NOMO-1 treated with dmso at 0.1 percent for 144 hours (cell line): ENCODE measurements around the gene MAGEC3.
"Not testable (repeated sequence)": the region's sequence is repeated elsewhere in the genome, so short reads cannot be mapped to it uniquely, and the experiment has no call there.

Source experiments
- DNase-seq: peaks from one replicate; lab custom pipeline; 2025; ENCODE audit not compliant: unreplicated experiment; lab: John Stamatoyannopoulos, UW

MAGEC3 gene, protein sequence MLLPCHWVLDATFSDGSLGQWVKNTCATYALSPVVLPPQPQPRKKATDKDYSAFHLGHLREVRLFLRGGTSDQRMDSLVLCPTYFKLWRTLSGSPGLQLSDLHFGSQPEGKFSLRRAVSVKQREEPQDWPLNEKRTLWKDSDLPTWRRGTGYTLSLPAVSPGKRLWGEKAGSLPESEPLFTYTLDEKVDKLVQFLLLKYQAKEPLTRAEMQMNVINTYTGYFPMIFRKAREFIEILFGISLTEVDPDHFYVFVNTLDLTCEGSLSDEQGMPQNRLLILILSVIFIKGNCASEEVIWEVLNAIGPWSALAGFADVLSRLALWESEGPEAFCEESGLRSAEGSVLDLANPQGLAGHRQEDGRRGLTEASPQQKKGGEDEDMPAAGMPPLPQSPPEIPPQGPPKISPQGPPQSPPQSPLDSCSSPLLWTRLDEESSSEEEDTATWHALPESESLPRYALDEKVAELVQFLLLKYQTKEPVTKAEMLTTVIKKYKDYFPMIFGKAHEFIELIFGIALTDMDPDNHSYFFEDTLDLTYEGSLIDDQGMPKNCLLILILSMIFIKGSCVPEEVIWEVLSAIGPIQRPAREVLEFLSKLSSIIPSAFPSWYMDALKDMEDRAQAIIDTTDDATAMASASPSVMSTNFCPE

DNA sequence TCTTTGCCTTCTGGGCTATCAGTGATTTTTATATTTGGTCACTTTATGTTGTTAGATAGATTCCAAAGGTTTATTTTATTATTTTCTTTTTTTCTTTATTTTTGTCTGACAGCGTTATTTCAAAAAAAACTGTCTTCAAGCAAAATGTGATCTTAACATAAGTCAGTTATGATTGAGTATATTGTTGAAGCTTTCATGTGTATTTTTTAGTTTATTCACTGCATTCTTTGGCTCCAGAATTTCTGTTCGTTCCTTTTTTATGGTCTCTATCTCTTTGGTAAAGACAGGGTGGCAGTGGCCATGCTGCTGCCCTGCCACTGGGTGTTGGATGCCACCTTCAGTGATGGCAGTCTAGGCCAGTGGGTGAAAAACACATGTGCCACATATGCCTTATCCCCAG, at the start of gene MAGEC3:
Gene MAGEC3, plus strand, starts transcription at position 301 of the 400 bp plus-strand sequence. Its CDS starts 0 bp downstream, at position 301.
- no peak for DNase-seq

DNA sequence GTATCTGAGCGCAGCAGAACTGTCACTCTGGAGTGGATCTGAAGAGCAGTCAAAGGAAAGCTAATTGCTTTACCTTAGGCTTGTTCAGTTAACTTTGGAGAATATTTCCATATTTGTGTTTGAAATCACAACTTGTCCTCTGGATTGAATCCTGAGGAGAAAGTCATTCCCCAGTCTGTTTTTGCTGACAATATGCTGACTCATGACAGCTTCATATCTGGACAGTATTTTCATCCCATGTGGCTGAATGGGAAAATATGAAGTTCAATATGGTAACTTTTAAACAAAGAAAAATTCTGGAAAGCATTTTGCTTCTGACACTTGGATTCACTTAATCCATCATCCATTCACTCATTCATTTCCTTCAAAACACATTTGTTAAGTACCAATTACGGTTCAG, 46.3 kb upstream of the MAGEC3 start:
- no peak for DNase-seq

DNA sequence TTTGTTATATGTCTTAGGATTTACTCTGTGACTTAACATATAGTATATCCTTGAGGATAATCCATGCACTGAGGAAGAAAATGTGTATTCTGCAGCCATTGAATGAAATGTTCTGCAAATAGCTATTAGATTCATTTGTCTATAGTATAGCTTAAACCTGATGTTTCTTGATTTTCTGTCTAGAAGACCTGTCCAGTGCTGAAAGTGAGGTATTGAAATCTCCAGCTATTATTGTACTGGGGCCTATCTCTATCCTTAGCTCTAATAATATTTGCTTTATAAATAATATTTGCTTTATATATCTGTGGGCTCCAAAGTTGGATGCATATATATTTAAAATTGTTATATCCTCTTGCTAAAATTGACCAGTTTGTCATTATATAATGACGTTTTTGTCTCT, 26.7 kb upstream of the MAGEC3 start:
- DNase-seq, result no peak

DNA sequence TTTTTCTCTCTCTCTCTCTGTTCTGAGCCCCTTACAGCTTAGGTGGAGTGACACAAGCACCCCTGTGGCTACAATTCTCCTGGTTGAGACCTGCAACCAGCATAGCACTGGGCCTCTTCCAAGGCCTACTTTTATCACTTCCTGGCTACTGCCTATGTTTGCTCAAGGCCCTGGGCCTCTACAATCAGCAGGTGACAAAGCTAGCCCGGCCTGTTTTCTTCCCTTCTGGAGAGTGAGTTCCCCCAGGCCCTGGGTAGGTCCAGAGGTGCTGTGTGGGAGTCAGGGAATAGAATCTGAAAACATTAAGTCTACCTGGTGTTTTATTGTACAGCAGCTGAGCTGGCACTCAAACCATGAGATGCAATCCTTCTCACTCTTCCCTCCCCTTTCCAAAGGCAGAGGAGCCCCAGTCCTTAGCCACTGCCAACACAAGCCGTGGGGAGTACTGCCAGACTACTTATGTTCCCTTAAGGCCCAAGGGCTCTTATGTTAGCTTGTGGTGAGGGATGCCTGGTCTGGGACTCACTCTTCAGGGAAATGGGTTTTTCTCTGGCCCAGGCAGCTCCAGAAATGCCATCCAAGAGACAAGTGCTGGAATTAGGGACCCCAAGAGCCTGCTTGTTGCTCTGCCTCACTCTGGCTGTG, 23.8 kb upstream of the MAGEC3 start:
- DNase-seq, result no peak

DNA sequence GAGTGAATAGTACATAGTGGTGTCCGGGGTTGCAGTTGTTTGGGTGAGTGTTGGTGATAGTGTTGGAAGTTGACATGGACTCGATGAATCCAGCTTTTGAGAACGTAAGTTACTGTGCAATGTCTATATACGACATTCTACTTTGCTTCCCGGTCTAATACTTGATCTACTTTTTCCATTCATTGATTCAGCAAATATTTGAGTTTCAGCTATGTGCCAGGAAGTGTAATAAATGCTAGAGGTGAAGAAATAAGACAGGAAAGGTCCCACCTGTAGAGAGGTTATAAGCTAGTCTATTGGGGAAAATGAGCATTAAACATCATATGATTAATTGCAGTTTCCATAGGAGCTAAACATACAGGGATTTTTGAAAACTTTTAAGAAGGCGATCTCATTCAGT, 22.2 kb upstream of the MAGEC3 start:
- no peak for DNase-seq

DNA sequence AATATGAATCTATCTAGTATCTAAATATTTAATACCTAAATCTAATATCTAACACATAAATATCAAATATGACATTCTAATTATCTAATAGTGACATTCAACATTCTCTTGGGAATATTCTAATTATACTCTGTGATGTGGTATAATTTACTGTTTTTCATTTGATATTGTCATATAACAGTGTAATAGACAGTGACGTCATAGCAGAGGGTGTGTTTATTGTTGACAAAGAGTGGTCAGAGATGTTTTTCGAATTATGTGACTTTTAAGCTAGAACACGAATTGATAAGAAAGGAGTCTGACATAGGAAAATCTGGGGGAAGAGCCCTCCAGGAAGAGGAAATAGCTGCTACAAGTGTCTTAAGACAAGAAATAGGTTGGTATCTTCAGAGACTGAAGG, 5.9 kb upstream of the MAGEC3 start:
- DNase-seq, result no peak

DNA sequence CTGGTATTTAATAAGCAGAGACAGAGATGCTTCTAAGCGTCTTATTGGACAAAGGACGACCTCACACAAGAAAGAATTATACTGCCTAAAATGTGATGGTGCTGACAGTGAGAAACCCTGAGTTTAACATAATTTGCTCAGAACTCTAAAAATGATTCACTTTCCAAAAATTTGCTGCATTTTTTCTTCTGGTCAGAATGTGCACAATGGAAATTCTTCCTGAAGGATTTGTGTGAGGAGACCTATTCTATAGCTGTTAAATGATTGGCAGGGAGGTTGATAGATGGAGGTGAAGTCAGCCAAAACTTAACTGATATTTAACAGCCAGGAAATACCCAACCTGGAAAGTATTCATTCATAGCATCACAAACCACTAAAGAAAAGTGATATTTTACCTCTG, 1.7 kb downstream of the MAGEC3 start:
- DNase-seq, result no peak

DNA sequence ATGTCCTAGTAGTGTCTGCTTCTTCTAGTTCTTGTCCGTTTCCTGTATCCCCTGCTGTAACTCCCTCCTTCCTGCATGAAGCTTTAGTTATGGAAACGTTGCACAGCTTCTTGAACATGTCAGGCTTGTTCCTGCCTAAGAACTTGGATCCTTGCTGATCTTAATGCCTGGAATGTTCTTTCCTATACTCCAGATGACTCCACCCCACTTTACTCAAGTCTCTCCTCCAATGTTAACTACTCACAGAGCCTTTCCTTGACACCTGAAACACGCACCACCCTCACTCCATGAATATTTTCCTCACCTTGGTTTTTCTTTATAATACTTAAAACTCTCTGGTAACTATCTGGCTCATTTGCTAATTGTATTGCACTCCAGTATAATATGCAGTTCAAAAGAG, 19.4 kb downstream of the MAGEC3 start:
- no peak for DNase-seq

DNA sequence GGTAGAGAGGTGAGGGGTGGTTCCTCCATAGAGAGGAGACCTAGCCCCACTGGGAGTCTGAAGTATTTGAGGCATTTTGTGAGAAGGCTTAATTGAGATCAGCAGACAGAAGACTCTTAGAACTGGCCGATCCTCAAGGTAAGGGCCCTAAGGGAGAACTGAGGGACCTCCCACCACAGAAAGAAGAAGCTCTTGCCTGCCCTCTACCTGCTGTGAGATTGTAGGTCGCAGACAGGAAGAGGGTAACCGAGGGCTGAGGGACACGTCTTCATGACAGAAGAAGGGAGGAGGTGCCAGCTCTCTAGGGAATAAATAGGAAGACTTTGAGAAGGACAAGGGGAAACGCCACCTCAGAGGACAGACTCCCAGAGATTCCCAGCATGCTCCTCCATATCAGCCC, 41.5 kb downstream of the MAGEC3 start:
- no peak for DNase-seq

DNA sequence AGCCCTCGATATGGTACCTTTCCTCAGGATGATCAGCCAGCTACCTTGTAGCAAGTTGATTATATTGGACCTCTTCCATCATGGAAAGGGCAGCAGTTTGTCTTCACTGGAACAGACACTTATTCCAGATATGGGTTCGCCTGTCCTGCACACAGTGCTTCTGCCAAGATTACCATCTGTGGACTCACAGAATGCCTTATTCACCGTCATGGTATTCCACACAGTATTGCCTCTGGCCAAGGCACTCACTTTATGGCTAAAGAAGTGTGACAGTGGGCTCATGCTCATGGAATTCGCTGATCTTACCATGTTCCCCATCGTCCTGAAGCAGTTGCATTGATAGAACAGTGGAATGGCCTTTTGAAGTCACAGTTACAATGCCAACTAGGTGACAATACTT, 50.7 kb downstream of the MAGEC3 start:
- not testable (repeated sequence) for DNase-seq

DNA sequence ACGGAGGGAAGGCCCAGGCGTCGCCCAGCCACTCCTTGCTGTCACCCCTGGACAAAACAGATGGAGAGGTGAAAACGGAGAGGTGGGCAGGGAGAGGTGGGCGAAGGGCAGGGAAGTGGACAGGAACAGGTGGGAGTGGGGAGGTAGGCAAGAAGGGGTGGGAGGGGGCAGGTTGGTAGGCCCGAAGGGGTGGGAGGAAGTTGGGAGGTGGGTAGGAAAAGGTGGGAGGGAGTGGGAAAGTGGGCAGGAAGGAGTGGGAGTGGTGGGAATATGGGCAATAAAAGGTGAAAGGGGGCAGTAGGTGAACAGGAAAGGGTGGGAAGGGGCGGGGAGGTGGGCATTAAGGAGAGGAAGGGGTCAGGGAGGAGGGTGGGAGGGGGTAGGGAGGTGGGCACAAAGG, 56.6 kb downstream of the MAGEC3 start:
- no peak for DNase-seq

DNA sequence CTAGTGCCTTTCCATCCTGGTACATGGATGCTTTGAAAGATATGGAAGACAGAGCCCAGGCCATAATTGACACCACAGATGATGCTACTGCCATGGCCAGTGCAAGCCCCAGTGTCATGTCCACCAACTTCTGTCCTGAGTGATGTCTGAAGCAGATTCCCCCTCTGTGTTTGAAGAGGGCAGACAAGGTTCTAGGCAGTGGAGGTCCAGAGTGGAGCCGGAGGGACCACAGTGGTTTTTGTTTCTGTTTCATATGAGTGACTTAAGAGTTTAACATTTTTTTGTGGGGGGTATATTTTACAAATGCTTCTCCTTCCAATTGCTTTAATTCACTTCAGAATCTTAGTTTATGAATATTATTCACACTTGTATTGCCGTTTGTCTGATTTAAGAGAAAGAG, 59.6 kb downstream of the MAGEC3 start:
- no peak for DNase-seq

DNA sequence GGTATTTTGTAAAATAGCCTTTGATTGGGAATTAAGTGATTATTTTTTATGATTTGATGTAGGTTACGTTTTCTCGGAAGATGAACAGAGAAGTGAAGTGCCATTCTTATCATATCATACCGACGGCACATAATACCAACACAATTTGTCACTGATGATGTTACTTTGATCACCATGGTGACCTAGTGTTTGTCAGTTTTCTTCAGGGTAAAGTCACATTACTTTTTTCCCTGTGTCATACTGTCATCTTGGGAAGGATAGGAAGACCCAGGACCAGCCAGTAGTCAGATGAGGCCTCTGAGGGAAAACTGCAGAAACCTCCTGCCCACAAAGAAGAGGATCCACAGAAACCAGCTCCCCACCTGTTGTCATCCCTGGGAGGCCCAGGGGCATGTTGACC, 64.2 kb downstream of the MAGEC3 start:
- no peak for DNase-seq

DNA sequence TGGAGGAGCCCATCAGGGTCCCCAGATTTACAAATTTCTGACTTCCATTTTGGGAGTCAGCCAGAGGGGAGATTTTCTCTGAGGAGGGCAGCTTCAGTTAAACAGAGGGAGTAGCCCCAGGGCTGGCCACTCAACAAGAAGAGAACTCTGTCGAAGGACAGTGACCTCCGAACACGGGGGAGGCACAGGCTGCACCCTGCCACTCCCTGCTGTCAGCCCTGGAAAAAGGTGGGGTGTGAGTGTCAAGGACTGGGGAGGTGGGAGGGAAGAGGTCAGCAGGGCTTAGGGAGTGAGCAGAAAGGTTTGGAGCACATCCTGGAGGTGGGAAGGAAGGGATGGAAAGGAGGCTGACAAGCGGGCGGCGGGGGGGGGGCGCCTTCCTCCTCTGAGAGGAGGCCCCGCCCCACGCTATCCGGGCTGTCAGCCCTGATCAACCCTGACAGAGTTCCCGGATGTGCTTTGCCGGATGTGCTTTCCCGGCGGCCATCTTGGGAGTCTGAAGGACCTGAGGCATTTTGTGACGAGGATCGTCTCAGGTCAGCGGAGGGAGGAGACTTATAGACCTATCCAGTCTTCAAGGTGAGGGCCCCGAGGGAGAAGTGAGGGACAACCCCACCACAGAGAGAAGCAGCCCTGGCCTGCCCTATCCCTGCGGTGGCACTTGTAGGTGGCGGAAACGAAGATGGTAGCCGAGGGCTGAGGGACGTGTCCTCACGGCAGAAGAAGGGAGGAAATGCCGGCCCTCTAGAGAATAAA, 65.5 kb downstream of the MAGEC3 start, which contains the start of gene MAGEC1:
Gene MAGEC1, plus strand, starts transcription at position 495 of the 756 bp plus-strand sequence. CDS start 1,179 bp downstream, outside the sequence.
- no peak for DNase-seq

DNA sequence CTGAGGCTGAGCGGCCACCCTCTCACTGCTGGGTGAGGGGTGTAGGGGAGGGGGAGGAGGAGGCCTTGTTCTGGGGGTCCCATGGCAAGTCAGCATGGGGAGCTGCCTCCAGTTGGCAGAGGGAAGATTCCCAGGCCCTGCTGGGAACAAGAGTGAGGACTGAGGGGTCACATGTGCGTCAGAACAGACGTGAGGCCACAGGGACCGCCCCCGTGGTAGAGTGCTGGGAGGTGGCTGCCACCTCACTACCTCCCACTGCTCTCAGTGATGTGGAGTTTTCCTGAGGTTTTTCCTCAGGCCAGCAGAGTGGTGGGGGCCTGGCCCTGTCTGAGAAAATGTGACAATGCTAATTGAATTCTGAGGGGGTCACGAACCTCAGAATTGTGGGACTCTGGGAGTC, 66.1 kb downstream of the MAGEC3 start:
- no peak for DNase-seq

DNA sequence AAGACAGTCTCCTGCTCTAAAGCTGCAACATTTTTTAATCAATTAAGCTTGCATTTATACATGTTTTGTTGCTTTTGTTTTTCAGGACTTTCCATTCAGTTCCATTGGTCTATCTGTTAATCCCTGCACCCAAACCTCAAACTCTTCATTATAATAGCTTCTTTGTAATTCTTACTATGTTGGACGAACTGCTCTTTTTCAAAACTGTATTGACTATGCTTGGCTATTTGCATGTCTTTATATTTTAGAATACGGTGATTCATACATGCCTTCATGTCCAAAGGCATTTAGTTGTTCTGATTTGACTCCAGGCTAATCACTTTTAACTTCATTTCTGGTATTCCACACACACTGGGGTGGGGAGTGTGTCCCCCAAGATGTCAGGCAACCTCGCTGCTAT, 79.7 kb downstream of the MAGEC3 start:
- no peak for DNase-seq

DNA sequence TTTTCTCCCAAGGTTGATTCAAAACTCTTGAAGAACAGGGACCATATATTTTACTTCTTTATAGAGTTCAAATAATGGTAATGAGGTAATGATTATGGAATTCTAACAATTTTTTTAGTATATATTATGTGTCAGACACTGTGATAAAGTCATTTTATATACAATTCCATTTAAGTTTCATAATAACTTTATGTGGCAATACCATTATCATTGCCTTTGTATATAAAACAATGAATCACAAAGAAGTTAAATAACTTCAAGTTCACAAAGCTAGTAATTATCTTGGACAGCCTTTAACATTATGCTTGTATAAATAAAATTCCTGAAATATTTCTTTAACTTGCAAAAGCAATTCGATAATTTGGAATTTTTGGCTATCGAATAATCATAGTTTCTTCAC, 86.2 kb downstream of the MAGEC3 start:
- no peak for DNase-seq

DNA sequence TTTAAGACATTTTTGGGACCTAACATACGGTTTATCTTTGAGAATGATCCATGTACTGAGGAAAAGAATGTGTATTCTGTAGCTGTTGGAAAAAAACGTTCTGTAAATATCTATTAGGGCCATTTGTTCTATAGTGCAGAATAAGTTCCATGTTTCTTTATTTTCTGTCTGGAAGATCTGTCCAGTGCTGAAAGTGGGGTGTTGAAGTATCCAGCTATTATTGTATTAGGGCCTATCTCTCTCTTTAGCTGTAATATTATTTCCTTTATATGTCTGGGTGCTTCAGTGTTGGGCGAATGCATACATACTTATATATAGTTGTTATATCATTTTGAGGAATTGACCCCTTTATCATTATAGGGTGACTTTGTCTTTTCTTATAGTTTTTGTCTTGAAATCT, 90.3 kb downstream of the MAGEC3 start:
- no peak for DNase-seq

DNA sequence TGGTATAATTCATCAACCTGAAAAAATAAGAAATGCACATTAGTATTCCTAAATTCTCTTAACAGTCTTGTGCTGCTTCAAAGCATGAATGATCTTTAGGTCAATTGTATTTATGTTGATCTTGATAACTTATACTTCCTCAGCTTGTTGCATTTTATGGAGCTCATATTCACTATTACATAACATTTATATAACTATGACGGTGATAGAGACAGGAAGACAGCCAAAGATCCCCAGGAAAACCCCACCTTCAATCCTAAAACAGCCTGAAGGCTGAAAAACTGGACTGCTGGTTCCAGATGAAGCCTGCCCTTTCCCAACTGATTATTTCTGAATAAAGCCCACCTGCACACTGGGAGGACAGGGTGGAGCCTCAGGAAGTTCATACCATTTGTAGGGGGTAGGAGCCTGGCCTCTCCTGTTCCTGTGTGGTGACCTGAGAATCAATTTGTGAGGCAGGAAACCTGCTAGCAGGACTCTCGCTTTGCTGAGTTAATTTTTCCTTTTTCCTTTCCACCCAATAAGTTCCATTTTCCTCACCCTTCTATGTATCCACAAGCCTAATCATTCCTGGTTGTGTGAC, 96.0 kb downstream of the MAGEC3 start:
- DNase-seq, result no peak

DNA sequence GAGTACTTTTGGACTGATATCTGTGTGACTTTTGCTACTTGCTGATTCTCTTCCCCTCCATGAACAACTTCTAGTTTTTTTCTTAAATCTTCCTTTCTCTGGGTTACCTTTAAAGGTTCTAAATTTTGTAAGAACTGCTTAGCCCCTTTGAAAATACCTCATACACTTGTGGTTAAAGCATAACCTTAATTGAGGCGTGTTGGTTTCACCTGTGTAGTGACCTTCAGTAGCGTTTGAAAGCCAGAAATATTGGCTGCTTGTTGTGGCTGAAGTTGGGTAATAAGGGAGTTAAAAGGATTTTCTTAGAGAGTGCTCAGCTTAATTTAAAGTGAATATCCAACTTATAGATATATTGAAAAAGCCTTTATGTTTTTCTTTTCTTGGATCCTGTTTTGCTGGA, 97.5 kb downstream of the MAGEC3 start:
- DNase-seq, result no peak

DNA sequence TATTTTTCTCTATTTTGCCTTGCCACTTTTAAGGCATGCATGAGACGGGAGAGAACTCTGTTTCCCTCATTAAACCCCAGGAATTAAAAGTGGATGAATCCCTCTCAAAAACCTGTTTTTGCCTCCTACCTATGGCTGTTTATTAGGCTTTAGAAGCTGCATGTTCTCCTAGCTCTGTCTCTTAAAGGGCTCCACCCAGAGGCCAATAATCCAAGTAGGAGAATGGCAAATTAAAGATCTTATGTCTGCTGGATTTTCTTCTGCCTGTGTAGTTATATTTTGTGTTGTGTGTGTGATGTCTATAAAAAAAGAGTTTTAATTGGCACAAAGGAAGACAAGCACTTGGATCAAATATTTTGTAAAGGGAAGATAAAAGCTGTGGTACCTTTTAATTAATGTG, 98.0 kb downstream of the MAGEC3 start:
- DNase-seq, result no peak
